CD4-positive, alpha-beta memory T cell (primary cell): ENCODE data around the gene WDR59. TPM values are rescaled to one million over a fixed set of nuclear protein-coding genes. Genes with fewer than 3 reads are reported as not detected.
"Not testable (repeated sequence)": the region's sequence is repeated elsewhere in the genome, so short reads cannot be mapped to it uniquely, and the experiment has no call there.

Experiments used
- CTCF ChIA-PET: fragments of 350-600 bp; sonication (Branson Sonifier 250); formaldehyde crosslinking; loops from one replicate; lab custom pipeline; 2021; ENCODE audit warnings: inconsistent platforms; ENCODE audit not compliant: partially characterized antibody; lab: Charles Lee
- POLR2A ChIA-PET: fragments of 350-600 bp; sonication (Branson Sonifier 250); formaldehyde crosslinking; loops from one replicate; lab custom pipeline; 2021; ENCODE audit not compliant: partially characterized antibody; lab: Charles Lee
- DNase-seq, 5 donors: peaks; one replicate each; pipeline versions ENCODE4 v3.0.0 to v3.0.0-alpha.2; 2020 to 2022; ENCODE audit warnings: mixed read lengths in 1 of 5
- H3K27ac ChIP-seq: one replicate; pipeline ENCODE4 v1.7.0; 2013; ENCODE audit warnings: low read depth, low read length
- H3K27me3 ChIP-seq: 2 replicates; pipeline ENCODE4 v1.7.0; 2013; ENCODE audit warnings: mild to moderate bottlenecking, low read length, moderate library complexity; ENCODE audit not compliant: insufficient read depth
- H3K36me3 ChIP-seq: 2 replicates; pipeline ENCODE4 v1.7.0; 2013; ENCODE audit warnings: mild to moderate bottlenecking, low read length, moderate library complexity; ENCODE audit not compliant: insufficient read depth
- H3K4me1 ChIP-seq: 2 replicates; pipeline ENCODE4 v1.7.0; 2013; ENCODE audit warnings: mild to moderate bottlenecking, low read length, moderate library complexity; ENCODE audit not compliant: insufficient read depth
- H3K4me3 ChIP-seq, 2 donors: one replicate each; pipeline ENCODE4 v1.7.0; 2013; ENCODE audit warnings: low read length in 2 of 2, mild to moderate bottlenecking in 1 of 2
- H3K9me3 ChIP-seq, 2 donors: one replicate each; pipeline ENCODE4 v1.7.0; 2013; ENCODE audit warnings: low read length in 2 of 2, control low read depth in 1 of 2; ENCODE audit not compliant: control insufficient read depth in 1 of 2
- H3K27ac Mint-ChIP-seq, 7 donors: one replicate each; pipeline ENCODE4 v1.8.0; 2020 to 2021; ENCODE audit warnings: mixed read lengths in 7 of 7, mild to moderate bottlenecking in 6 of 7, inconsistent platforms in 3 of 7, moderate library complexity in 3 of 7
- H3K27me3 Mint-ChIP-seq, 2 donors: one replicate each; pipeline ENCODE4 v1.8.0; 2020 to 2021; ENCODE audit warnings: mixed read lengths in 2 of 2
- H3K36me3 Mint-ChIP-seq, 2 donors: one replicate each; pipeline ENCODE4 v1.8.0; 2020 to 2021; ENCODE audit warnings: mixed read lengths in 2 of 2, inconsistent platforms in 1 of 2, mild to moderate bottlenecking in 1 of 2
- H3K4me1 Mint-ChIP-seq, 4 donors: one replicate each; pipeline ENCODE4 v1.8.0; 2020 to 2021; ENCODE audit warnings: mixed read lengths in 4 of 4, mild to moderate bottlenecking in 1 of 4
- H3K4me3 Mint-ChIP-seq, 8 donors: one replicate each; pipeline ENCODE4 v1.8.0; 2020 to 2021; ENCODE audit warnings: mixed read lengths in 8 of 8, mild to moderate bottlenecking in 7 of 8, moderate library complexity in 6 of 8, inconsistent platforms in 3 of 8
- H3K9me3 Mint-ChIP-seq, 8 donors: one replicate each; pipeline ENCODE4 v1.8.0; 2020 to 2021; ENCODE audit warnings: mixed read lengths in 8 of 8, mild to moderate bottlenecking in 5 of 8, inconsistent platforms in 3 of 8, moderate library complexity in 1 of 8
- intact Hi-C: fragments of 100-400 bp; cut with micrococcal nuclease; formaldehyde crosslinking; loops from one replicate; pipeline ENCODE4 v1.15.1; 2023
- polyA plus RNA-seq, 2 donors: library from polyadenylated mRNA; unstranded; fragments of 300-500 nt; fragmentation: Illumina TruSeq; gene quantifications; one replicate each; pipeline ENCODE4 v1.2.3, GENCODE V29; 2021
- total RNA-seq, 2 experiments: library from RNA; stranded (reverse); gene quantifications; one replicate each; pipeline ENCODE4 v1.2.3, GENCODE V29; 2021

WDR59 gene
- total and polyA plus RNA-seq, 4 experiments from 2014 or later: 11.0 to 127 (median 68.2) TPM

GRCh38 chr16:74989864-74990263 lies 4.9 kb upstream of the WDR59 start:
- H3K36me3 Mint-ChIP-seq, DNase-seq, H3K4me3 Mint-ChIP-seq, H3K36me3 ChIP-seq, H3K4me1 ChIP-seq, H3K27ac Mint-ChIP-seq, H3K27me3 Mint-ChIP-seq, H3K27me3 ChIP-seq, H3K9me3 Mint-ChIP-seq, CTCF ChIA-PET, H3K4me1 Mint-ChIP-seq, H3K4me3 ChIP-seq, POLR2A ChIA-PET, H3K27ac ChIP-seq, H3K9me3 ChIP-seq: not testable (repeated sequence)
- intact Hi-C loops: loop anchor here (5.0 kb wide), 1 partner anchor 293 kb away; no protein-coding TSS in a partner anchor

GRCh38 chr16:74987027-74987681 lies 2.2 kb upstream of the WDR59 start:
- H3K4me3 Mint-ChIP-seq: no peak overlapping the region
- peaks cover 8 to 28% (median 18%) of the 10 kb centered on the region in 4 donors for H3K4me1 Mint-ChIP-seq
- no peaks in the 10 kb centered on the region for H3K9me3 Mint-ChIP-seq
- no peaks in the 10 kb centered on the region for H3K27me3 ChIP-seq
- ChIA-PET CTCF (interaction anchor here (1.1 to 5.6 kb wide), 3 partner anchors 10 to 123 kb away, joined by 5 to 62 read pairs (median 43); partner anchors contain the start of gene ZNRF1), POLR2A (interaction anchor here (1.1 kb wide), 1 partner anchor 124 kb away, joined by 3 read pairs; no protein-coding TSS in a partner anchor)
- H3K36me3 ChIP-seq: no peaks in the 10 kb centered on the region
- no peaks in the 10 kb centered on the region for H3K9me3 ChIP-seq
- no peak overlapping the region for H3K27ac ChIP-seq
- peaks cover 0 to 4% of the 10 kb centered on the region in 2 donors for H3K36me3 Mint-ChIP-seq
- no peak for DNase-seq
- H3K27ac Mint-ChIP-seq: no peak overlapping the region
- no peaks in the 10 kb centered on the region for H3K27me3 Mint-ChIP-seq
- no peak overlapping the region for H3K4me3 ChIP-seq
- H3K4me1 ChIP-seq: peaks cover 18% of the 10 kb centered on the region
- intact Hi-C loops: loop anchor here (5.0 kb wide), 1 partner anchor 290 kb away; no protein-coding TSS in a partner anchor

DNA sequence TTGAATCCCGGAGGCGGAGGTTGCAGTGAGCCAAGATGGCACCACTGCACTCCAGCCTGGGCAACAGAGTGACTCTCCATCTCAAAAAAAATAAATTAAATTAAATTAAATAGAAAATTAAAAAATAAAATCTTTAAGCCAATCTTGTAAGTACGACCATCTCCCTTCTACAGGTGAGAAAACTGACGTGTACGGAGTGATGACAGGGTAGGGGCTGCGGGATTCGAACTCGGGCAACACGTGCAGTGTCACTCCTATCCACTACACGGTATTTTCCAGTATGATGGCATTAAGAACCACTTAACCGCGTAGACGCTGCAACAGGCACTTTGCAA lies 762 bp downstream of the WDR59 start:
- peak overlapping the region; percentile 90 to 96 for H3K4me3 ChIP-seq
- no peaks in the 10 kb centered on the region for H3K9me3 ChIP-seq
- intact Hi-C loops: loop anchor here (2.0 kb wide), 2 partner anchors 449 to 687 kb away; partner anchors contain the start of genes CFDP1 and PSMD7
- CTCF ChIA-PET: interaction anchor here (4.5 to 5.6 kb wide), 2 partner anchors 13 to 126 kb away, joined by 43 to 62 read pairs; partner anchors contain the start of gene ZNRF1
- H3K4me1 Mint-ChIP-seq: peaks cover 8 to 29% (median 19%) of the 10 kb centered on the region in 4 donors
- H3K36me3 Mint-ChIP-seq: peaks cover 0 to 4% of the 10 kb centered on the region in 2 donors
- no peaks in the 10 kb centered on the region for H3K27me3 Mint-ChIP-seq
- peak overlapping the region; percentile 93 to 98 (median 96) for H3K4me3 Mint-ChIP-seq
- H3K9me3 Mint-ChIP-seq: no peaks in the 10 kb centered on the region
- H3K4me1 ChIP-seq: peaks cover 18% of the 10 kb centered on the region
- H3K27ac ChIP-seq: peak overlapping the region; percentile 87
- POLR2A ChIA-PET: interaction anchor here (1.6 to 2.5 kb wide), 4 partner anchors 14 to 127 kb away, joined by 7 to 15 read pairs (median 14); partner anchors contain the start of gene ZNRF1
- H3K36me3 ChIP-seq: no peaks in the 10 kb centered on the region
- no peaks in the 10 kb centered on the region for H3K27me3 ChIP-seq
- DNase-seq: no peak
- H3K27ac Mint-ChIP-seq: peak overlapping the region; percentile 83 to 99 (median 90)

DNA sequence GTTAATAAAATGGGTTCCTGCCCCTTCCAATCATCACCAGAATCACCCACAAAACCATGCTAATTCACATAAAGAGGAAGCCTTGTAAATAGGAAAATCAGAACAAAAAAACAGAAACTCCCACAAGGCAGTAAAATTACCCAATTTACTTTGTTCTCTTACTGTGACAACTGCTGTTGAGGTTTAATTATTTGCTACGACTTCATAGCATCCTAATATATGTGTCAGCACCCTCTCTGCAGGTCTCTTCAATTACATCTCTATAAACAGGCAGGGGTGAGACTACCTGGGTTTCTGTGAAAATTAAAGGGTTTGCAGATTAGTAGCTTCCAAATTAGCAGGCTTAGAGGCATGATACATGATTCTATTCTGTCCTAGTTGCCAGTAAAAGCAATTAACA lies 2.7 kb downstream of the WDR59 start:
- Histone ChIP-seq H3K4me1 (peaks cover 18% of the 10 kb centered on the region), H3K4me3 (no peak overlapping the region), H3K27me3 (no peaks in the 10 kb centered on the region), H3K36me3 (no peaks in the 10 kb centered on the region), H3K27ac (no peak overlapping the region), H3K9me3 (no peaks in the 10 kb centered on the region)
- Mint-ChIP-seq H3K4me1 (peaks cover 8 to 32% (median 19%) of the 10 kb centered on the region in 4 donors), H3K4me3 (peak overlapping the region in 4 of 8 donors; percentile 20 to 78 (median 57)), H3K27me3 (no peaks in the 10 kb centered on the region), H3K36me3 (peaks cover 6 to 14% of the 10 kb centered on the region in 2 donors), H3K27ac (peak overlapping the region in 3 of 7 donors; percentile 4 to 63 (median 36)), H3K9me3 (no peaks in the 10 kb centered on the region)
- CTCF ChIA-PET: interaction anchor here (1.5 to 1.7 kb wide), 2 partner anchors 127 to 129 kb away, joined by 3 to 6 read pairs; no protein-coding TSS in a partner anchor
- intact Hi-C loops: no loop called here
- no peak for DNase-seq
- POLR2A ChIA-PET: no interaction called here

DNA sequence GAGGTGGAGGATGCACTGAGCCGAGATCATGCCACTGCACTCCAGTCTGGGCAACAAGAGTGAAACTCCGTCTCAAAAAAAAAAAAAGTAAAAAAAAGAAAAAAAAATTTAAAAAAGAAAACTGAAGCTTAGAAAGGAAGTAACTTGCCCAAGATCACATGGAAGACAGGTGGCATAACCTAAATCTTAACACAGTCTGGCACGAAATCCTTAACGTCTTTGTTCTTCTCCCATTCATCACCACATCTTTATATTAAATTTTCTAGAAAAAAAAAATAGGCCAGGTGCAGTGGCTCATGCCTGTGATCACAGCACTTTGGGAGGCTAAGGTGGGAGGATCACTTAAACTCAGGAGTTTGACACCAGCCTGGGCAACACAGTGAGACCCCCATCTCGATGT lies 9.3 kb downstream of the WDR59 start:
- ChIA-PET CTCF (interaction anchor here (1.3 kb wide), 1 partner anchor 135 kb away, joined by 4 read pairs; no protein-coding TSS in a partner anchor), POLR2A (no interaction called here)
- Mint-ChIP-seq H3K27me3 (no peaks in the 10 kb centered on the region), H3K27ac (no peak overlapping the region), H3K9me3 (no peaks in the 10 kb centered on the region), H3K4me3 (no peak overlapping the region), H3K4me1 (peaks cover 0 to 10% (median 0%) of the 10 kb centered on the region in 4 donors), H3K36me3 (peaks cover 10 to 11% of the 10 kb centered on the region in 2 donors)
- DNase-seq: no peak
- Histone ChIP-seq H3K27ac (no peak overlapping the region), H3K4me1 (no peaks in the 10 kb centered on the region), H3K4me3 (no peak overlapping the region), H3K27me3 (no peaks in the 10 kb centered on the region), H3K36me3 (no peaks in the 10 kb centered on the region), H3K9me3 (no peaks in the 10 kb centered on the region)
- intact Hi-C loops: no loop called here

DNA sequence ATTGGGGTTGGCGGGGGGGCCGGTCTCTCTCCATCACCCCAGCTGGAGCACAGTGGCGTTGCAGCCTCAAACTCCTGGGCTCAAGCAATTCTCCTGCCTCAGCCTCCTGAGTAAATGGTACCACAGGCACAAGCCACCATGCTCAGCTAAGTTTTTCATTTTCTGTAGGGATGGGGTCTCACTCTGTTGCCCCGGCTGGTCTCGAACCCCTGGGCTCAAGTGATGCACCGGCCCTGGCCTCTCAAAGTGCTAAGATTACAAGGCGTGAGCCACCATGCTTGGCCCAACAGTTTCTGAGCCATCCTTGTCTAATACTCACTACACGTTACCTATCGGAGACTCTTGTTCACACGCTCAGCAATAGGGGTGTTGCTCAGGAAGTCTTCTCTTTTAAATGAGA lies 11.6 kb downstream of the WDR59 start:
- intact Hi-C loops: no loop called here
- no peaks in the 10 kb centered on the region for H3K27me3 ChIP-seq
- Mint-ChIP-seq H3K27ac (no peak overlapping the region), H3K4me1 (peaks cover 4 to 21% (median 5%) of the 10 kb centered on the region in 4 donors), H3K27me3 (no peaks in the 10 kb centered on the region), H3K9me3 (no peaks in the 10 kb centered on the region), H3K4me3 (no peak overlapping the region), H3K36me3 (peaks cover 4 to 5% of the 10 kb centered on the region in 2 donors)
- no peak overlapping the region for H3K27ac ChIP-seq
- H3K9me3 ChIP-seq: no peaks in the 10 kb centered on the region
- DNase-seq: no peak
- H3K36me3 ChIP-seq: no peaks in the 10 kb centered on the region
- ChIA-PET POLR2A (no interaction called here), CTCF (no interaction called here)
- H3K4me3 ChIP-seq: no peak overlapping the region
- H3K4me1 ChIP-seq: no peaks in the 10 kb centered on the region

- H3K4me1 ChIP-seq: no peaks in the 10 kb centered on the region
- Mint-ChIP-seq H3K27me3 (no peaks in the 10 kb centered on the region), H3K9me3 (no peaks in the 10 kb centered on the region), H3K4me3 (no peak overlapping the region), H3K4me1 (peaks cover 0 to 9% (median 4%) of the 10 kb centered on the region in 4 donors), H3K27ac (peak overlapping the region in 4 of 7 donors; percentile 13 to 61 (median 45)), H3K36me3 (peaks cover 40 to 64% of the 10 kb centered on the region in 2 donors)
- no peak for DNase-seq
- ChIA-PET POLR2A (no interaction called here), CTCF (interaction anchor here (1.7 kb wide), 1 partner anchor 156 kb away, joined by 3 read pairs; no protein-coding TSS in a partner anchor)
- intact Hi-C loops: no loop called here
- no peaks in the 10 kb centered on the region for H3K27me3 ChIP-seq
- no peaks in the 10 kb centered on the region for H3K9me3 ChIP-seq
- H3K36me3 ChIP-seq: peaks cover 25% of the 10 kb centered on the region
- no peak overlapping the region for H3K27ac ChIP-seq
- no peak overlapping the region for H3K4me3 ChIP-seq
Observed at GRCh38 chr16:74954763-74955162, 30.2 kb downstream of the WDR59 start.
